CD14-positive monocyte (primary cell): ENCODE data around the gene PMS1. TPM values are rescaled to one million over a fixed set of nuclear protein-coding genes. Genes with fewer than 3 reads are reported as not detected.

Experiments
- DNase-seq, 3 donors: peaks; one replicate each; pipeline ENCODE4 v3.0.0-alpha.2; 2011 to 2022
- H2AFZ ChIP-seq: 2 replicates; pipeline ENCODE4 v1.6.0; 2012; ENCODE audit warnings: mild to moderate bottlenecking, low read depth, low read length, inconsistent platforms; ENCODE audit not compliant: insufficient read depth, poor library complexity, severe bottlenecking
- H3K27ac ChIP-seq, 2 donors: 1 replicate in 1 of 2; 2 replicates in 1 of 2; pipeline ENCODE4 v1.5.1; 2012 to 2013; ENCODE audit warnings: low read length in 2 of 2, control low read depth in 1 of 2, inconsistent platforms in 1 of 2, low read depth in 1 of 2, mild to moderate bottlenecking in 1 of 2
- H3K27me3 ChIP-seq, 2 donors: one replicate each; pipeline versions ENCODE4 v1.6.0 to v1.6.1; 2011 to 2013; ENCODE audit warnings: low read length in 2 of 2; ENCODE audit not compliant: control insufficient read depth in 2 of 2, insufficient read depth in 2 of 2
- H3K36me3 ChIP-seq, 2 donors: replicated peaks in 1 of 2; 1 replicate in 1 of 2; 2 replicates in 1 of 2; pipeline versions ENCODE4 v1.5.1 to v1.6.1; 2012 to 2013; ENCODE audit warnings: low read length in 2 of 2, control low read depth in 1 of 2, inconsistent platforms in 1 of 2, mild to moderate bottlenecking in 1 of 2; ENCODE audit not compliant: insufficient read depth in 2 of 2, control insufficient read depth in 1 of 2
- H3K4me1 ChIP-seq, 2 donors: 1 replicate in 1 of 2; 2 replicates in 1 of 2; pipeline versions ENCODE4 v1.5.1 to v1.6.1; 2012 to 2013; ENCODE audit warnings: low read length in 2 of 2, control low read depth in 1 of 2, inconsistent platforms in 1 of 2, mild to moderate bottlenecking in 1 of 2, moderate library complexity in 1 of 2; ENCODE audit not compliant: insufficient read depth in 2 of 2, control insufficient read depth in 1 of 2
- H3K4me2 ChIP-seq: replicated peaks from 2 replicates; pipeline ENCODE3; 2012; ENCODE audit warnings: low read length, moderate library complexity, mild to moderate bottlenecking; ENCODE audit not compliant: poor library complexity, severe bottlenecking; ENCODE audit errors: extremely low read depth
- H3K4me3 ChIP-seq, 3 experiments: fragments of 200-600 bp in 1 of 3; sonication (generic) in 1 of 3; replicated peaks in 1 of 3; 1 replicate in 2 of 3; 2 replicates in 1 of 3; pipeline ENCODE4 v1.5.1; 2011 to 2013; ENCODE audit warnings: low read length in 3 of 3, mild to moderate bottlenecking in 3 of 3, control low read depth in 2 of 3, low read depth in 2 of 3, inconsistent platforms in 1 of 3, moderate library complexity in 1 of 3
- H3K79me2 ChIP-seq: 2 replicates; pipeline ENCODE4 v1.6.0; 2012; ENCODE audit warnings: mild to moderate bottlenecking, control low read depth, inconsistent platforms, low read length, moderate library complexity; ENCODE audit not compliant: insufficient read depth
- H3K9ac ChIP-seq: 2 replicates; pipeline ENCODE4 v1.6.0; 2017; ENCODE audit warnings: low read length, mild to moderate bottlenecking; ENCODE audit not compliant: insufficient read depth, poor library complexity, severe bottlenecking
- H3K9me3 ChIP-seq, 2 donors: replicated peaks in 1 of 2; 1 replicate in 1 of 2; 2 replicates in 1 of 2; pipeline versions ENCODE4 v1.5.1 to v1.6.1; 2012 to 2013; ENCODE audit warnings: low read length in 2 of 2, control low read depth in 1 of 2; ENCODE audit not compliant: control insufficient read depth in 1 of 2, insufficient read depth in 1 of 2
- H4K20me1 ChIP-seq: 2 replicates; pipeline ENCODE4 v1.6.0; 2012; ENCODE audit warnings: mild to moderate bottlenecking, low read length, control low read depth, moderate library complexity; ENCODE audit not compliant: insufficient read depth
- H3K27ac Mint-ChIP-seq, 7 donors: one replicate each; pipeline ENCODE4 v1.8.0; 2020; ENCODE audit warnings: mild to moderate bottlenecking in 7 of 7, mixed read lengths in 7 of 7, moderate library complexity in 6 of 7, inconsistent platforms in 2 of 7
- H3K27me3 Mint-ChIP-seq, 3 donors: one replicate each; pipeline ENCODE4 v1.8.0; 2021 to 2022; ENCODE audit warnings: low read depth in 3 of 3, mild to moderate bottlenecking in 3 of 3, mixed read lengths in 3 of 3, moderate library complexity in 3 of 3, inconsistent platforms in 1 of 3
- H3K36me3 Mint-ChIP-seq, 2 donors: one replicate each; pipeline ENCODE4 v1.8.0; 2020; ENCODE audit warnings: mixed read lengths in 2 of 2, inconsistent platforms in 1 of 2, mild to moderate bottlenecking in 1 of 2
- H3K4me1 Mint-ChIP-seq: one replicate; pipeline ENCODE4 v1.8.0; 2020; ENCODE audit warnings: mild to moderate bottlenecking, mixed read lengths
- H3K4me3 Mint-ChIP-seq, 2 donors: one replicate each; pipeline ENCODE4 v1.8.0; 2020; ENCODE audit warnings: mild to moderate bottlenecking in 2 of 2, mixed read lengths in 2 of 2, moderate library complexity in 1 of 2
- H3K9me3 Mint-ChIP-seq, 7 donors: one replicate each; pipeline ENCODE4 v1.8.0; 2020 to 2022; ENCODE audit warnings: mixed read lengths in 7 of 7, mild to moderate bottlenecking in 6 of 7, moderate library complexity in 6 of 7, inconsistent platforms in 2 of 7
- CTCF ChIP-seq: fragments of 200-600 bp; IDR thresholded peaks from one replicate; pipeline ENCODE4 v1.8.0; 2022; ENCODE audit warnings: antibody characterized with exemption, mild to moderate bottlenecking
- WGBS: methylation state at CpG from one replicate; pipeline ENCODE4 v1.1.5; 2013; ENCODE audit warnings: missing lambda C conversion rate; ENCODE audit not compliant: insufficient coverage; 5-methylcytosine and 5-hydroxymethylcytosine counted together
- intact Hi-C, 2 donors: fragments of 100-400 bp; cut with micrococcal nuclease; formaldehyde crosslinking; loops; one replicate each; pipeline versions ENCODE4 v1.15.0 to v1.15.1; 2023
- polyA plus RNA-seq, 3 donors: library from polyadenylated mRNA; depleted of rRNA in 1 of 3; unstranded in 2 of 3; stranded (reverse) in 1 of 3; fragments of 300-500 nt in 2 of 3; fragments of >200 nt in 1 of 3; fragmentation: Illumina TruSeq in 2 of 3; gene quantifications; 1 replicate in 2 of 3; 2 replicates in 1 of 3; pipeline ENCODE4 v1.2.3, GENCODE V29; 2012 to 2021

PMS1 gene
- polyA plus RNA-seq, 3 donors = 3.7 to 7.8 (median 5.7) TPM

- Histone ChIP-seq H4K20me1 (no peaks in the 10 kb centered on the region), H2AFZ (no peak overlapping the region), H3K4me2 (no peak overlapping the region), H3K27me3 (no peaks in the 10 kb centered on the region), H3K4me3 (no peak overlapping the region), H3K4me1 (peaks cover 4 to 7% of the 10 kb centered on the region in 2 donors), H3K36me3 (peaks cover 0 to 6% of the 10 kb centered on the region in 2 donors), H3K9ac (no peak overlapping the region), H3K27ac (no peak overlapping the region), H3K79me2 (no peaks in the 10 kb centered on the region), H3K9me3 (no peaks in the 10 kb centered on the region)
- DNase-seq = no peak
- no peak for TF ChIP-seq CTCF
- H3K36me3 Mint-ChIP-seq = peaks cover 9 to 12% of the 10 kb centered on the region in 2 donors
- H3K4me1 Mint-ChIP-seq = peaks cover 6% of the 10 kb centered on the region
- no peaks in the 10 kb centered on the region for H3K9me3 Mint-ChIP-seq
- no peak overlapping the region for H3K4me3 Mint-ChIP-seq
- no peaks in the 10 kb centered on the region for H3K27me3 Mint-ChIP-seq
- H3K27ac Mint-ChIP-seq = no peak overlapping the region
- WGBS = no CpG with 5 or more reads among the region's 4 CpGs
- intact Hi-C loops = no loop called here
Measured at GRCh38 chr2:189835855-189836558, 51.8 kb downstream of the PMS1 start.

GRCh38 chr2:189836644-189837043, 52.4 kb downstream of the PMS1 start:
- Histone ChIP-seq H3K4me3 (no peak overlapping the region), H2AFZ (no peak overlapping the region), H3K36me3 (peaks cover 0 to 6% of the 10 kb centered on the region in 2 donors), H3K4me1 (peaks cover 4 to 7% of the 10 kb centered on the region in 2 donors), H3K9me3 (no peaks in the 10 kb centered on the region), H3K79me2 (no peaks in the 10 kb centered on the region), H3K27me3 (no peaks in the 10 kb centered on the region), H3K27ac (peak overlapping the region in 1 of 2 donors; percentile 29), H3K9ac (no peak overlapping the region), H3K4me2 (no peak overlapping the region), H4K20me1 (no peaks in the 10 kb centered on the region)
- DNase-seq = no peak
- no CpG with 5 or more reads among the region's 4 CpGs for WGBS
- Mint-ChIP-seq H3K27me3 (no peaks in the 10 kb centered on the region), H3K36me3 (peaks cover 8 to 10% of the 10 kb centered on the region in 2 donors), H3K27ac (peak overlapping the region in 1 of 7 donors; percentile 0), H3K4me3 (no peak overlapping the region), H3K9me3 (no peaks in the 10 kb centered on the region), H3K4me1 (peaks cover 6% of the 10 kb centered on the region)
- no peak for TF ChIP-seq CTCF
- intact Hi-C loops = no loop called here
